ENCODE data around the gene SEMA4C. TPM values are rescaled to one million over a fixed set of nuclear protein-coding genes. Genes with fewer than 3 reads are reported as not detected.
A peak's percentile ranks its signal among the peaks of the same experiment; 100 is the strongest.

SEMA4C gene
- polyA plus RNA-seq, 1 experiment: 16.8 TPM

GRCh38 chr2:96909611-96910021 is 39.7 kb upstream of the SEMA4C start:
- no peak for DNase-seq (ENCODE audit: low read depth, low spot score)
- H3K4me3 ChIP-seq (ENCODE audit: low read depth, low read length): no peak overlapping the region
- CTCF ChIA-PET: interaction anchor here (0.6 kb wide), 1 partner anchor 52 kb away, joined by 4 read pairs; no protein-coding TSS in a partner anchor
- H3K27me3 ChIP-seq (ENCODE audit: control insufficient read depth, insufficient read depth, low read length): peaks cover 8% of the 10 kb centered on the region
- H3K9me3 ChIP-seq (ENCODE audit: control insufficient read depth, insufficient read depth, low read length): no peaks in the 10 kb centered on the region; the same call in 1 of the 2 replicates
- POLR2A ChIA-PET: interaction anchor here (0.6 kb wide), 1 partner anchor 1143 kb away, joined by 3 read pairs; no protein-coding TSS in a partner anchor
- no peak for TF ChIP-seq CTCF (IDR thresholded peaks at IDR 0.05; ENCODE audit: low read depth, low read length)
- H3K27ac ChIP-seq (ENCODE audit: low read depth, low read length): no peak overlapping the region

DNA sequence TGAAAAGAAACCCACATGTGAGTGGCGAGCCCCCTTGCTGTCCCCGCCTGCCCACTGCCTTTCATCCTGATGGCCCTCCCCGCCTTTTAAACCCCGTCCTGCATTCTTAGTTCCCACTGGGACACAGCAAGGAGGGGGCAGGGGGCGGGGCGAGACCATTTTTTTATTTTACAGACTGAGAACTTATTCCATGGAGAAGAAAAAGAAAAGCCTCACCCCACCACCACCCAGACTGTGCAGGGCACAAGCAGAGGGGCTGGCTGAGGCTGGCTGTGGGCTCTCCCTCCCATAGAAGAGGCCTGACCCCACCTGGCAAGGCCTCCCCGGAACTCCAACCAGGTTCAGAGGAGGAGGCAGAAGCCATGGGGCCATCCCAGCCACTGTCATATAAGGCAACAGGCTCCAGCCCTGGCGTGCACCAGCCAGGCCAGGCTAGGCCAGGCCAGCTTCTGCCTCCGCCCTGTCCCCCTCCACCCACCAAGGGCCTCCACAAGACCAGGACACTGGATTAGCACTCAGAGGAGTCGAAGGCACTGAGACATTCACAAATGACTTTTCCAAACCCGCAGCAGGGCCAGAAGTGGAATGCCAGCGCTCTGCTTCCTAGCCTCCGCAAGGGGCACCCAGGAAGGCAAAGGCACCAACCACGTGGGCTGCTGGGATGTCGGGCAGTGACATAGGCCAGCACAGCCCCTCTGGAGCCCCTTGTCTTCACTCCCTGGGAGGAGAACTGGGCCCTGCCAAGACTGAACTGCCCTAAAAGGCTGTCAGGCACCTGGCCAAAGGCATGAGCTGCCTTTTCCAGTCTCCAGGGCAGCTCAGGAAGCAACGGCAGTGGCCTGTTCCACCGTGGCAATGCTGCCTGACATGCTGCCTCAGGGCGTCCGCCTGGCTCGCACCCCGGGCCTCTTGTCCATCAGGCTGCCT is 37.5 kb upstream of the SEMA4C start:
- CTCF ChIA-PET: no interaction called here
- H3K4me3 ChIP-seq (ENCODE audit: low read depth, low read length): no peak overlapping the region

GRCh38 chr2:96906729-96907114 is 36.8 kb upstream of the SEMA4C start:
- H3K27me3 ChIP-seq (ENCODE audit: control insufficient read depth, insufficient read depth, low read length): peaks cover 3% of the 10 kb centered on the region
- no peak for DNase-seq (ENCODE audit: low read depth, low spot score)
- no peak for TF ChIP-seq CTCF (IDR thresholded peaks at IDR 0.05; ENCODE audit: low read depth, low read length)
- H3K27ac ChIP-seq (ENCODE audit: low read depth, low read length): peak overlapping the region; percentile 21
- H3K9me3 ChIP-seq (ENCODE audit: control insufficient read depth, insufficient read depth, low read length): no peaks in the 10 kb centered on the region; the same call in 1 of the 2 replicates
- no peak overlapping the region for H3K4me3 ChIP-seq (ENCODE audit: low read depth, low read length)
- ChIA-PET POLR2A (no interaction called here), CTCF (interaction anchor here (0.8 to 1.7 kb wide), 2 partner anchors 16 to 49 kb away, joined by 3 to 4 read pairs; partner anchors contain the start of gene ANKRD39)

More for the DNA sequence above, 37.5 kb upstream of the SEMA4C start:
- H3K27ac ChIP-seq (ENCODE audit: low read depth, low read length): no peak overlapping the region
- H3K9me3 ChIP-seq (ENCODE audit: control insufficient read depth, insufficient read depth, low read length): no peaks in the 10 kb centered on the region; the same call in 1 of the 2 replicates
- TF ChIP-seq CTCF (IDR thresholded peaks at IDR 0.05; ENCODE audit: low read depth, low read length): no peak
- POLR2A ChIA-PET: interaction anchor here (0.5 kb wide), 1 partner anchor 50 kb away, joined by 3 read pairs; the partner anchor contains the start of gene ANKRD39
- H3K27me3 ChIP-seq (ENCODE audit: control insufficient read depth, insufficient read depth, low read length): peaks cover 4% of the 10 kb centered on the region
- DNase-seq (ENCODE audit: low read depth, low spot score): no peak

DNA sequence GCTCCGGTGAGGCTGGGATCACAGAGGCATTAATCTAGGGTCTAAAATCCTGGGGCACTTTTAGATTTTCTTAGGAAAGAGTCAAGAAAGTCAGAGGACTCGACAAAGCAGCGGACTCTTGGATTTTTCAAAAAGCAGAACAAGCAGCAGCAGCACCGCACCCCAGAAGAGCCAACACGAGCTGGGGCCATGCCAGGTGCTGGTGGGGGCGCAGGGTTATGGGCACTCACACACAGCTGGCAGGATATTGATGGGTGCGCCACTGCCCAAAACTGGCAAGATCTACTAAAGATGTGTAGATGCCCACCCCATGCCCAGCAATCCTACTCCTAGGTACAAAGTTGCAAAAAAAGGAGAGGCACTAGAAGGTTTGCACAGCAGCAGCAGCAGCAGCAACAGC is 33.9 kb upstream of the SEMA4C start:
- Histone ChIP-seq H3K9me3 (ENCODE audit: control insufficient read depth, insufficient read depth, low read length) (no peaks in the 10 kb centered on the region; the same call in 1 of the 2 replicates), H3K4me3 (ENCODE audit: low read depth, low read length) (no peak overlapping the region), H3K27me3 (ENCODE audit: control insufficient read depth, insufficient read depth, low read length) (peaks cover 2% of the 10 kb centered on the region), H3K27ac (ENCODE audit: low read depth, low read length) (no peak overlapping the region)
- DNase-seq (ENCODE audit: low read depth, low spot score): no peak
- ChIA-PET POLR2A (no interaction called here), CTCF (no interaction called here)
- TF ChIP-seq CTCF (IDR thresholded peaks at IDR 0.05; ENCODE audit: low read depth, low read length): no peak

DNA sequence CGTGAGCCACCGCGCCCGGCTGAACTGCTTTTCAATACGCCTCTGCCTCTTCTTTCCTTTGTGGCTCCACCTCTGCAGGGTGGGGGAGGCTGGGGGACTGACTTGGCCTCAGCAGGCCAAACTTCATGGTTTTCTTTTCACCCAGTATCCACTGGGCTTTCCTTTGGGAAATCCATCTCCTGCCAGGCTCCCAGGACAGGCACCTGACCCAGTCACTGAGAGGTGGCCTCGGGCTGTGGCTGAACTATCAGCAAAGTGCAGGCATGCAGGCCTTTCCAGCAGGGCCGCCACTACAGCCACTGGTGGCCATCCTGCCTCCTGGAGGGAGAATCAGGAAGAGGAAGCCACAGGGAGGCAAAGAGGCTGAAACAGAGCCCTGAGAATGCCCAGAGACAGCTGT is 33.4 kb upstream of the SEMA4C start:
- TF ChIP-seq CTCF (IDR thresholded peaks at IDR 0.05; ENCODE audit: low read depth, low read length): no peak
- ChIA-PET CTCF (no interaction called here), POLR2A (no interaction called here)
- H3K4me3 ChIP-seq (ENCODE audit: low read depth, low read length): no peak overlapping the region
- no peak for DNase-seq (ENCODE audit: low read depth, low spot score)
- peaks cover 2% of the 10 kb centered on the region for H3K27me3 ChIP-seq (ENCODE audit: control insufficient read depth, insufficient read depth, low read length)
- H3K27ac ChIP-seq (ENCODE audit: low read depth, low read length): no peak overlapping the region
- no peaks in the 10 kb centered on the region; the same call in 1 of the 2 replicates for H3K9me3 ChIP-seq (ENCODE audit: control insufficient read depth, insufficient read depth, low read length)
